Measurements from ENCODE around the gene ULK4. TPM values are rescaled to one million over a fixed set of nuclear protein-coding genes. Genes with fewer than 3 reads are reported as not detected.
"Not testable (repeated sequence)": the region's sequence is repeated elsewhere in the genome, so short reads cannot be mapped to it uniquely, and the experiment has no call there.

The ULK4 gene
- total and polyA plus RNA-seq, 2 of the 4 experiments (the other 2 are of a cell fraction): 2.7 to 5.0 TPM

DNA sequence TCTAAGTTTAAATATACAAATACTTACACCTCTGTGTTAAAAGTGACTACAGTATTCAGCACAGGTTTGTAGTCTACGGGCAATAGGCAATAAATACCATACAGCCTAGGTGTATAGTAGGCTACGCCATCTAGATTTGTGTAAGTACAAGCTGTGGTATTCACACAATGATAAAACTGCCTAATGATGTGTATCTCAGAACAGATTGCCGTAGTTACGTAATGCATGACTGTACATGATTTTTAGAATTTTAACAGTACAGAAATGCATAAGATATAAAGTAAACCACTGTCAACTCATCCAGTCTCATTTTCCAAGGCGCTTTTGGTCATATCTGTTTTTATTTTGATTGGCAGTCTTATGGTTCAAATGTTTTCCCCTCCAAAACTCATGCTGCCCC lies 396.9 kb downstream of the ULK4 start:
- no peaks in the 10 kb centered on the region for H3K4me1 ChIP-seq (ENCODE audit: control insufficient read depth, insufficient read depth, low read length)
- H3K9me1 ChIP-seq (ENCODE audit: insufficient read depth, low read length): no peaks in the 10 kb centered on the region
- no peak overlapping the region for H3K27ac ChIP-seq (ENCODE audit: insufficient read depth, low read length)
- WGBS, 2 experiments (ENCODE audit: extremely low coverage in 2 of 2, insufficient read length in 1 of 2): no CpG with 5 or more reads among the region's 5 CpGs
- no peak overlapping the region for H3K4me3 ChIP-seq (ENCODE audit: insufficient read depth, low read depth, low read length)
- H3K36me3 ChIP-seq (ENCODE audit: control insufficient read depth, insufficient read depth, low read length): no peaks in the 10 kb centered on the region
- no peak overlapping the region for H4K8ac ChIP-seq (ENCODE audit: low read depth in 2 of 2, low read length in 2 of 2)
- ChIA-PET POLR2A (ENCODE audit: unreplicated experiment) (no interaction called here), CTCF (no interaction called here)
- no peaks in the 10 kb centered on the region for H4K20me1 ChIP-seq (ENCODE audit: insufficient read depth, low read length)
- ATAC-seq (ENCODE audit: low read depth): no peak
- no peak overlapping the region for H3K9ac ChIP-seq (ENCODE audit: low read depth, low read length)
- BruUV-seq (replicated peaks): no TSS peak
- H3K23ac ChIP-seq (ENCODE audit: low read depth, low read length): no peak overlapping the region
- H3K9me3 ChIP-seq (ENCODE audit: control insufficient read depth, insufficient read depth, low read length): no peaks in the 10 kb centered on the region
- H3K4me2 ChIP-seq (ENCODE audit: low read depth, low read length): no peak overlapping the region
- H2AFZ ChIP-seq (replicated peaks; ENCODE audit: low read length, poor library complexity): no peak overlapping the region
- dilution Hi-C loops (cut with HindIII; ENCODE audit: low sequenced_read_pairs, unreplicated experiment) (no loop called here), in situ Hi-C loops (cut with MboI; ENCODE audit: low sequenced_read_pairs) (no loop called here), intact Hi-C loops (cut with micrococcal nuclease) (no loop called here)
- H3K14ac ChIP-seq (replicated peaks; ENCODE audit: low read depth, low read length): no peak overlapping the region
- DNase-seq: no peak
- H3K18ac ChIP-seq (ENCODE audit: low read depth, low read length): no peak overlapping the region
- no peak overlapping the region for H4K5ac ChIP-seq (ENCODE audit: low read depth, low read length)
- H3K4ac ChIP-seq (ENCODE audit: low read depth, low read length): no peak overlapping the region
- no peaks in the 10 kb centered on the region for H3K27me3 ChIP-seq (ENCODE audit: control insufficient read depth, insufficient read depth, low read length)
- no peak overlapping the region for H2AK5ac ChIP-seq (ENCODE audit: low read depth, low read length)
- H4K91ac ChIP-seq (ENCODE audit: insufficient read depth, low read depth, low read length): no peak overlapping the region
- no peaks in the 10 kb centered on the region for H3K79me1 ChIP-seq (ENCODE audit: low read depth in 1 of 2, low read length in 2 of 2)
- no peak overlapping the region for H2AK9ac ChIP-seq (replicated peaks; ENCODE audit: low read depth, low read length, poor library complexity)
- H2BK120ac ChIP-seq (ENCODE audit: low read depth, low read length): no peak overlapping the region
- H2BK15ac ChIP-seq (ENCODE audit: low read depth, low read length): no peak overlapping the region
- no peak overlapping the region for H3K56ac ChIP-seq (ENCODE audit: extremely low read depth, insufficient read depth, low read length)
- H2BK20ac ChIP-seq (ENCODE audit: low read depth, low read length): no peak overlapping the region
- no peak for TF ChIP-seq MXI1 (IDR thresholded peaks at IDR 0.05; ENCODE audit: borderline replicate concordance, low read depth, low read length)
- no peak for TF ChIP-seq RFX5 (IDR thresholded peaks at IDR 0.05; ENCODE audit: low read depth, low read length)
- no peak for TF ChIP-seq CHD1 (IDR thresholded peaks at IDR 0.05; ENCODE audit: low read depth, low read length)
- no peak for TF ChIP-seq SMC3 (IDR thresholded peaks at IDR 0.05; ENCODE audit: low read depth, low read length)
- no peak for TF ChIP-seq RCOR1 (IDR thresholded peaks at IDR 0.05; ENCODE audit: insufficient replicate concordance, low read length)
- no peak for TF ChIP-seq BHLHE40 (IDR thresholded peaks at IDR 0.05; ENCODE audit: low read depth, low read length)
- no peak for TF ChIP-seq MAZ (IDR thresholded peaks at IDR 0.05; ENCODE audit: borderline replicate concordance, low read depth, low read length)
- H2BK5ac ChIP-seq (ENCODE audit: low read depth, low read length, poor library complexity, severe bottlenecking): no peak overlapping the region

DNA sequence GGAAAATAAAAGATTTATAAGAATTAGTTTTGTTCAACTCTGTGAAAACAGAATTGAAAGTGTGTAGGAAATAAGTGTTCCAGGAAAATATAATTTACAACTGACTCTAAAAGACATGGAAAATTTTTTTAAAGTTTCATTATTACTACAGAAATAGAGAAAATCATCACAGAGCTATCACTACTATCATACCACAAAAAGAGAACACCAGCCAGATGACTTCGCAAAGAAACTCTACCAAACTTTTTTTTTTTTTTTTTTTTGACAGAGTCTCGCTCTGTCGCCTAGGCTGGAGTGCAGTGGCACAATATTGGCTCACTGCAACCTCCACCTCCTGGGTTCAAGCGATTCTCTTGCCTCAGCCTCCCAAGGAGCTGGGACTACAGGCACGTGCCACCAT lies 405.7 kb downstream of the ULK4 start:
- BruUV-seq (replicated peaks); H2BK120ac ChIP-seq (ENCODE audit: low read depth, low read length); H3K4me1 ChIP-seq (ENCODE audit: control insufficient read depth, insufficient read depth, low read length); H4K5ac ChIP-seq (ENCODE audit: low read depth, low read length); H2AK9ac ChIP-seq (replicated peaks; ENCODE audit: low read depth, low read length, poor library complexity); CTCF ChIA-PET; H3K9me3 ChIP-seq (ENCODE audit: control insufficient read depth, insufficient read depth, low read length); H3K4me3 ChIP-seq (ENCODE audit: insufficient read depth, low read depth, low read length); H2BK20ac ChIP-seq (ENCODE audit: low read depth, low read length); DNase-seq; H3K27me3 ChIP-seq (ENCODE audit: control insufficient read depth, insufficient read depth, low read length); H2AFZ ChIP-seq (replicated peaks; ENCODE audit: low read length, poor library complexity); H3K27ac ChIP-seq (ENCODE audit: insufficient read depth, low read length); H2BK15ac ChIP-seq (ENCODE audit: low read depth, low read length); H3K4ac ChIP-seq (ENCODE audit: low read depth, low read length); H4K91ac ChIP-seq (ENCODE audit: insufficient read depth, low read depth, low read length); H3K79me1 ChIP-seq (ENCODE audit: low read depth in 1 of 2, low read length in 2 of 2); H3K9me1 ChIP-seq (ENCODE audit: insufficient read depth, low read length); in situ Hi-C loops (cut with MboI; ENCODE audit: low sequenced_read_pairs); H4K20me1 ChIP-seq (ENCODE audit: insufficient read depth, low read length); H2BK5ac ChIP-seq (ENCODE audit: low read depth, low read length, poor library complexity, severe bottlenecking); H3K56ac ChIP-seq (ENCODE audit: extremely low read depth, insufficient read depth, low read length); H3K9ac ChIP-seq (ENCODE audit: low read depth, low read length); H3K14ac ChIP-seq (replicated peaks; ENCODE audit: low read depth, low read length); H4K8ac ChIP-seq (ENCODE audit: low read depth in 2 of 2, low read length in 2 of 2); dilution Hi-C loops (cut with HindIII; ENCODE audit: low sequenced_read_pairs, unreplicated experiment); H3K23ac ChIP-seq (ENCODE audit: low read depth, low read length); H3K36me3 ChIP-seq (ENCODE audit: control insufficient read depth, insufficient read depth, low read length); H3K18ac ChIP-seq (ENCODE audit: low read depth, low read length); ATAC-seq (ENCODE audit: low read depth); intact Hi-C loops (cut with micrococcal nuclease); H3K4me2 ChIP-seq (ENCODE audit: low read depth, low read length); H2AK5ac ChIP-seq (ENCODE audit: low read depth, low read length): not testable (repeated sequence)
- WGBS, 2 experiments (ENCODE audit: extremely low coverage in 2 of 2, insufficient read length in 1 of 2): no CpG with 5 or more reads among the region's 5 CpGs
- POLR2A ChIA-PET (ENCODE audit: unreplicated experiment): interaction anchor here (0.6 kb wide), 1 partner anchor 243 kb away, joined by 4 read pairs; no protein-coding TSS in a partner anchor
